ENCODE results near the gene ZBTB7C. TPM values are rescaled to one million over a fixed set of nuclear protein-coding genes. Genes with fewer than 3 reads are reported as not detected.

Gene ZBTB7C
- total RNA-seq, 1 donor from 2014 or later, result 1.4 TPM

DNA sequence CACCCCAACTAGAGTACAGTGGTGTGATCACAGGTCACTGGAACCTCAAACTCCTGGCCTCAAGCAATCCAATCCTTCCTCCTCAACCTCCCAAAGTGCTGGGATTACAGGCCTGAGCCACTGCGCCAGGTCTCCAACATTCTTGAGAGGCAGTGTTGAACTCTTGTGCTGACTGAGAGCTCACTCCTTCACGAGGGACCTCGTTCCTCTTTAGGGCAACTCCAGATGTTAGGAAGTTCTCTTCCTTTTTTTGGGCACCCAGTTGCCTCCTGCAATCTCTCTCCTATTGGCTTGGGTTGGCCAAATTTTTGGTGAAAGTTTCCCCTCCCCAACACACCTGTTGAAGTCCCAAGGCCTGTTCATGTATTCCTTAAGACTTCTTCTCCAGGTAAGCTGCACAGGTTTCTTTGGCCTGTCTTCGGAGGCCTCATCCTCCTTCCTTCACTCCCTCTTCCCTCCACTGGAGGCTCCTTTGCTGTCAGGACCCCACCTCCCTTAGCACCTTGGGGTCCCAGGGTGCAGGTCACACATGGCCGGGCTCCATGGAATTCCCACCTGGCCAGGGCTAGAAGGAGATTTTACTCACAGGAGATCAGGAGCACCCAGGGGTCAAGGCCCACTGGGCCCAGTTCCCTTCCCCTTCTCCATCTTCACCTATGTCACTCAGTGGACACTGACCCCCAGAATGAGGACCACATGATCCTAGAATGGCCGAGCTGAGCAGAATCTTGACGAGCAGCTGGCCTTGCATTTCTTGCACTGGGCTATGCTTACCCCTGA is 384.1 kb downstream of the ZBTB7C start:
- Mint-ChIP-seq H3K36me3 (ENCODE audit: low read depth) (no peaks in the 10 kb centered on the region), H3K4me1 (ENCODE audit: low read depth) (peaks cover 32% of the 10 kb centered on the region), H3K4me3 (ENCODE audit: unreplicated experiment) (no peak overlapping the region), H3K27me3 (ENCODE audit: low read depth) (peaks cover 7% of the 10 kb centered on the region), H3K9me3 (ENCODE audit: low read depth) (no peaks in the 10 kb centered on the region), H3K27ac (ENCODE audit: unreplicated experiment) (no peak overlapping the region)
- TF ChIP-seq, protein P1, sequence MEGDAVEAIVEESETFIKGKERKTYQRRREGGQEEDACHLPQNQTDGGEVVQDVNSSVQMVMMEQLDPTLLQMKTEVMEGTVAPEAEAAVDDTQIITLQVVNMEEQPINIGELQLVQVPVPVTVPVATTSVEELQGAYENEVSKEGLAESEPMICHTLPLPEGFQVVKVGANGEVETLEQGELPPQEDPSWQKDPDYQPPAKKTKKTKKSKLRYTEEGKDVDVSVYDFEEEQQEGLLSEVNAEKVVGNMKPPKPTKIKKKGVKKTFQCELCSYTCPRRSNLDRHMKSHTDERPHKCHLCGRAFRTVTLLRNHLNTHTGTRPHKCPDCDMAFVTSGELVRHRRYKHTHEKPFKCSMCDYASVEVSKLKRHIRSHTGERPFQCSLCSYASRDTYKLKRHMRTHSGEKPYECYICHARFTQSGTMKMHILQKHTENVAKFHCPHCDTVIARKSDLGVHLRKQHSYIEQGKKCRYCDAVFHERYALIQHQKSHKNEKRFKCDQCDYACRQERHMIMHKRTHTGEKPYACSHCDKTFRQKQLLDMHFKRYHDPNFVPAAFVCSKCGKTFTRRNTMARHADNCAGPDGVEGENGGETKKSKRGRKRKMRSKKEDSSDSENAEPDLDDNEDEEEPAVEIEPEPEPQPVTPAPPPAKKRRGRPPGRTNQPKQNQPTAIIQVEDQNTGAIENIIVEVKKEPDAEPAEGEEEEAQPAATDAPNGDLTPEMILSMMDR (IDR thresholded peaks at IDR 0.05), result no peak
- peak; percentile 39 for DNase-seq (ENCODE audit: low spot score)

DNA sequence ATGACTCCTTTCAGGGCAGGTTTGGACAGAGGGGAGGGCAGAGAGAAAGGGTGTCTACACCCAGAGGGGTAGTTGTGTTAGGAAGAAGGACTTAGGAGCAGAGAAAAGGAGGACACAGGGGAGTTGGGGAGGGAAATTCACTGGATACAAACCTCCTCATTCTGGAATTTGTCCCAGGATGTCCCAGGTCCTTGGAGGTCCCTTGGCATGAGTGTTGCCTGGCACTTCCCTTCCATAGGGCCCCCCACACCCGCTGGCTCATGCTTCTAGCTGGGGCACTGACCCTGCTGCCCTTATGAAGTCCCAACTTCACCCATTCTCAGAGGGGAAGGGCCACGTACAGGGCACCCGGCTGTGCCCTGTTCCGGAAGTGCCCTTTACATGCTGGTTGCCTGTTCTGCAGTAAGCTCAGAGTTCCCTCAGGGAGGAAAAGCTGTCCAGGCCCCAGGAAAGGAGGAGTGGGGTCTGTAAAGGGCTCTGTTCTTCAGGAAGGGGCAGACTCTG is 385.1 kb downstream of the ZBTB7C start:
- Mint-ChIP-seq H3K27me3 (ENCODE audit: low read depth) (peaks cover 7% of the 10 kb centered on the region), H3K27ac (ENCODE audit: unreplicated experiment) (peak overlapping the region; percentile 6), H3K9me3 (ENCODE audit: low read depth) (no peaks in the 10 kb centered on the region), H3K4me1 (ENCODE audit: low read depth) (peaks cover 32% of the 10 kb centered on the region), H3K36me3 (ENCODE audit: low read depth) (no peaks in the 10 kb centered on the region), H3K4me3 (ENCODE audit: unreplicated experiment) (no peak overlapping the region)
- no peak for DNase-seq (ENCODE audit: low spot score)
- TF ChIP-seq, protein P1 (IDR thresholded peaks at IDR 0.05), result peak; percentile 22

DNA sequence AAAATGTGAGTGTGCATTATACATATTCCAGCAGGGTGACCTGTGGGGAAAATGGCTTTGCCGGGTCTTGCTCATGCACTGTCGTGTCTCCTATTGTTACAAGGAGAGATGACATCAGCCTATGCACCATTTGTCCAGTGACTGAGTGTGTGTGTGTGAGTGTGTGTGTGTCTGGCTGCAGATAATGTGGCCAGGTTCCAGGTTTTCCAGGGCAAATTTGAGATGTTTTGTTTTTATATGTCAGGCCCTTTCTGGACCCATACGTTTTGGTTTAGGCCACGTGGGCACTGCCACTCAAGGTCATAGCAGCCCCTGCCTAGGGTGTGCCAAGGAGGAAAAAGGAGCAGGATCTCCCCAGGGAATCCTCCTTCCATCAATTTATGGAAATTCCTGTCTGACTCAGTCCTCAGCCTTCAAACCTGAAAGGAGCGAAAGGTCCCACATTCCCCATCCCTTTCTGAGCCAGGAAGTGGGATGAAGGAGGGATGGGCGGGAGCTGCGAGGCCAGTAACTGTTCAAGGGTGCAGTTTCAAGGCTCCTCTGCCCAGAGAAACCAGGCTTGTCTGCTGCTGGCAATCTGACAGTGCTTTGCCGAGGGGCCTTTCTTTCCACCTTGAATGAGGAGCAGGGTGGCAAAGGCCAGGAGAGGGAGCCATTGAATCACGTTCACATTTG is 385.7 kb downstream of the ZBTB7C start:
- TF ChIP-seq, protein P1 (IDR thresholded peaks at IDR 0.05), result peak; percentile 79
- Mint-ChIP-seq H3K4me3 (ENCODE audit: unreplicated experiment) (no peak overlapping the region), H3K36me3 (ENCODE audit: low read depth) (no peaks in the 10 kb centered on the region), H3K9me3 (ENCODE audit: low read depth) (no peaks in the 10 kb centered on the region), H3K27ac (ENCODE audit: unreplicated experiment) (peak overlapping the region; percentile 46), H3K27me3 (ENCODE audit: low read depth) (peaks cover 7% of the 10 kb centered on the region), H3K4me1 (ENCODE audit: low read depth) (peaks cover 31% of the 10 kb centered on the region)
- DNase-seq (ENCODE audit: low spot score), result no peak

DNA sequence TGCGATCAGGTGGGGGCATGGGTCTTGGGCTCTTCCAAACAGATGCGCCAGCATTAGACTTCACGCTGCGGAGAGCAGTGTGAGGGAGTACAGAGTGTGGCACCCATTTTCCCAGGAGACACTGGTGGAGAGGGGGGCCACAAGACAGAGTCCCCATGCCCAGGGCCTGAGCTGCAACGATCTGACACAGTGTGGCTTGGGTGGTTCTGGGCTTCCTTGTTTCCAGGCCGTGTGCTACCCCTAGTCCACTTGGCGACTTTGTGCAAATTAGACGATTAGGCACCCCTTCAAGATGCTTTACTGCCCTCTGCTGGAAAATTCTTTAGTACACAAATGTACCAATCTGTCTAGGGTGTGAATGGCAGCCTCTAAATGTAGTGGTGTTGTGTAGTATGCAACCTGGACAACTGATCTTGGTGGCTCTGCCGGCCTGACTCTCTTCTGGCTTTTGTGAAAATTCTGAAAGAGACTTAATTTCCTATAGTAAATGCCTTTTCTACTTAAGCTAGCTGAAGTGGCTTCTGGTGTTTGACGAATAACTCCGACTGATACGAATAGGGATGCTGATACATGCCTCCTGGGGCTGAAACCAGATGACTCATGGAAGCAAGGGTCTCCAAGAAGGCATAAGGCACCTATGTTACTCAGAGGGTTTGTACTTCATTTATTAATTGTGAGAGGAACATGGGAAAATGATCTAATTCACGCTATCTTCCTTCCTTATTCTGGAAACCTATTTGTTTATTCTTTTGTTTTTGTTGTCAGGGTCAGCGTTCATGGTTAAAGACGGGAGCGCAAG is 386.5 kb downstream of the ZBTB7C start:
- Mint-ChIP-seq H3K36me3 (ENCODE audit: low read depth) (no peaks in the 10 kb centered on the region), H3K4me3 (ENCODE audit: unreplicated experiment) (no peak overlapping the region), H3K27me3 (ENCODE audit: low read depth) (peaks cover 7% of the 10 kb centered on the region), H3K9me3 (ENCODE audit: low read depth) (no peaks in the 10 kb centered on the region), H3K4me1 (ENCODE audit: low read depth) (peaks cover 27% of the 10 kb centered on the region), H3K27ac (ENCODE audit: unreplicated experiment) (peak overlapping the region; percentile 46)
- no peak for DNase-seq (ENCODE audit: low spot score)
- TF ChIP-seq, protein P1 (IDR thresholded peaks at IDR 0.05), result peak; percentile 84

DNA sequence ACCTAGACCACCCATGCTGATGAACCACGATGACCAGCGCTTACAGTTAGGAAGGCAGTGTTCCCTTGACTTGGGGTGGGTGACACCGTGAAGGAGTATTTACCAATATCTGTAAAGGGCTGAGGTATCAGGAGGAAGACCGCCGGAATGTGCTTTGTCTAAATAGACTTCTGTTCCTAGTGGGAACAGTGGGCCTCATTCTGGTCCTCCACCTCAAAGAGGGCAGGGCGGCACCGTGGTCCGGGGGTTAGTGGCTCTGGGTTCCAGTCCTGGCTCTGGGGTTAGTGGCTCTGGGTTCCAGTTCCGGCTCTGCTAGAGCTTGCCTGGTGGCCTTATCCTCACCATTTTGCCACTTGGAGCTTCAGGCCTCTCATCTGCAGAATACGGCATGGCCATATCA is 387.2 kb downstream of the ZBTB7C start:
- Mint-ChIP-seq H3K27ac (ENCODE audit: unreplicated experiment) (no peak overlapping the region), H3K36me3 (ENCODE audit: low read depth) (no peaks in the 10 kb centered on the region), H3K4me1 (ENCODE audit: low read depth) (peaks cover 20% of the 10 kb centered on the region), H3K4me3 (ENCODE audit: unreplicated experiment) (no peak overlapping the region), H3K9me3 (ENCODE audit: low read depth) (no peaks in the 10 kb centered on the region), H3K27me3 (ENCODE audit: low read depth) (peaks cover 14% of the 10 kb centered on the region)
- TF ChIP-seq, protein P1 (IDR thresholded peaks at IDR 0.05), result no peak
- peak; percentile 44 for DNase-seq (ENCODE audit: low spot score)

All from chondrocyte (in vitro differentiated cells).